ENCODE measurements around the gene RNF150. TPM values are rescaled to one million over a fixed set of nuclear protein-coding genes. Genes with fewer than 3 reads are reported as not detected.

The RNF150 gene
- total RNA-seq, 1 experiment from 2014 or later = 4.4 TPM

DNA sequence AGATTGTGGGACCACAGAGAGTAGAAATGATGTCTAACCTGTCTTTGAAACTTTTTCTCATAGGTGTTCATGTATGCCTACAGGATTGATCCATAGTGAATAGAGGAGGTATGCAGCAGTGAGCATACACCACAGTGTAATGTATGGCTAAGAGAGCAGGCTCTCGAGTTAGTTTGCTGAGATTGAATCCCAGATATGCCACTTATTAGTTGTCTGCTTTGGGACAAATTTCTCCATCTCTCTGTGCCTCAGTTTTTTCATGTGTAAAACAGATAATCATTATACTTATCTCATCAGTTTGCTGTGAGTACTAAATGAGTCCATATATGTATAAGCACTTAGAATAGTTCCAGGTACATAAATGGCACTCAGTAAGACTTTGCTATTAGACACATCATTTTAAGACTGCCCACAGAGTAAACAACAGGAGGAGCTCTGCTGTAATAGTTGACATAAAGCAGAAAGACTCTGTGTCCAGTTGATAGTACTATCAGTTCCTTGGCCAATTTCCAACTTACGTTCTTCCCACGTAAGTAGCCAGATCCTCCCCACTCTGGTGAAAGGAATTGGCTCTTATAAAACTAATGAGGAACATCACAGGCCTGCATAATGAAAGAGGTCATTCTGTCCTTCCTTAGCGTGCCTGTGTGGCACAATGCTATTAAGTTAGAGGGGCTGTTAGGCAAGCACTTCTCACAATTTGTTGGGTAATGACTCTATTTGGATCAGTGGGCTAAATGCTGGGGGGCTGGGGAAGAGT lies 20.7 kb upstream of the RNF150 start:
- no peak overlapping the region for H4K91ac ChIP-seq (ENCODE audit: insufficient read length, low read depth, low read length)
- TF ChIP-seq, protein P1, sequence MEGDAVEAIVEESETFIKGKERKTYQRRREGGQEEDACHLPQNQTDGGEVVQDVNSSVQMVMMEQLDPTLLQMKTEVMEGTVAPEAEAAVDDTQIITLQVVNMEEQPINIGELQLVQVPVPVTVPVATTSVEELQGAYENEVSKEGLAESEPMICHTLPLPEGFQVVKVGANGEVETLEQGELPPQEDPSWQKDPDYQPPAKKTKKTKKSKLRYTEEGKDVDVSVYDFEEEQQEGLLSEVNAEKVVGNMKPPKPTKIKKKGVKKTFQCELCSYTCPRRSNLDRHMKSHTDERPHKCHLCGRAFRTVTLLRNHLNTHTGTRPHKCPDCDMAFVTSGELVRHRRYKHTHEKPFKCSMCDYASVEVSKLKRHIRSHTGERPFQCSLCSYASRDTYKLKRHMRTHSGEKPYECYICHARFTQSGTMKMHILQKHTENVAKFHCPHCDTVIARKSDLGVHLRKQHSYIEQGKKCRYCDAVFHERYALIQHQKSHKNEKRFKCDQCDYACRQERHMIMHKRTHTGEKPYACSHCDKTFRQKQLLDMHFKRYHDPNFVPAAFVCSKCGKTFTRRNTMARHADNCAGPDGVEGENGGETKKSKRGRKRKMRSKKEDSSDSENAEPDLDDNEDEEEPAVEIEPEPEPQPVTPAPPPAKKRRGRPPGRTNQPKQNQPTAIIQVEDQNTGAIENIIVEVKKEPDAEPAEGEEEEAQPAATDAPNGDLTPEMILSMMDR (conservative IDR thresholded peaks at IDR 0.05) = no peak
- H2AFZ ChIP-seq (ENCODE audit: low read length) = no peak overlapping the region

More for the DNA sequence above, 20.7 kb upstream of the RNF150 start:
- Histone ChIP-seq H3K27ac (ENCODE audit: insufficient read length, low read depth, low read length) (no peak overlapping the region), H3K56ac (ENCODE audit: insufficient read length, low read depth, low read length) (no peak overlapping the region), H3K18ac (ENCODE audit: insufficient read length, low read depth, low read length) (no peak overlapping the region), H3K14ac (ENCODE audit: insufficient read depth, low read length) (no peak overlapping the region), H2BK15ac (ENCODE audit: low read depth, low read length) (no peak overlapping the region), H3K23ac (ENCODE audit: insufficient read length, low read depth, low read length) (no peak overlapping the region), H3K9me3 (ENCODE audit: control insufficient read depth, low read depth, low read length) (no peaks in the 10 kb centered on the region), H2AK5ac (ENCODE audit: insufficient read length, low read length) (no peak overlapping the region), H4K20me1 (ENCODE audit: control insufficient read depth, insufficient read depth, insufficient read length) (no peaks in the 10 kb centered on the region), H3T11ph (ENCODE audit: low read length) (no peak overlapping the region), H3K79me2 (ENCODE audit: insufficient read depth, low read length) (no peaks in the 10 kb centered on the region), H3K23me2 (ENCODE audit: insufficient read length, low read depth, low read length, poor library complexity, severe bottlenecking) (no peaks in the 10 kb centered on the region), H3K27me3 (ENCODE audit: insufficient read depth, low read length) (no peaks in the 10 kb centered on the region), H2BK12ac (ENCODE audit: insufficient read length, low read depth, low read length) (no peak overlapping the region), H4K8ac (replicated peaks; ENCODE audit: insufficient read length, low read depth, low read length) (no peak overlapping the region), H3K4ac (ENCODE audit: low read depth, low read length) (no peak overlapping the region), H4K5ac (ENCODE audit: insufficient read length, low read depth, low read length) (no peak overlapping the region), H3K4me1 (ENCODE audit: insufficient read depth, low read length) (no peaks in the 10 kb centered on the region), H2BK20ac (ENCODE audit: low read depth, low read length, poor library complexity, severe bottlenecking) (no peak overlapping the region), H2BK120ac (ENCODE audit: low read depth, low read length, poor library complexity, severe bottlenecking) (no peak overlapping the region), H3K79me1 (ENCODE audit: insufficient read depth, low read depth, low read length, poor library complexity, severe bottlenecking) (no peaks in the 10 kb centered on the region), H3K9ac (ENCODE audit: extremely low read depth, insufficient read length, low read length) (no peak overlapping the region), H3K4me2 (ENCODE audit: insufficient read depth, insufficient read length, low read length) (no peak overlapping the region), H2BK5ac (ENCODE audit: insufficient read length, low read length) (no peak overlapping the region)
- H3K36me3 Mint-ChIP-seq (ENCODE audit: insufficient read depth in 1 of 3, low read depth in 3 of 3) = no peaks in the 10 kb centered on the region
- no peaks in the 10 kb centered on the region for H3K4me1 Mint-ChIP-seq
- H3K27ac Mint-ChIP-seq = no peak overlapping the region
- no peaks in the 10 kb centered on the region for H3K9me3 Mint-ChIP-seq
- WGBS (ENCODE audit: extremely low coverage, insufficient read length, low lambda C conversion rate) = no CpG with 5 or more reads among the region's 4 CpGs
- H3K27me3 Mint-ChIP-seq (ENCODE audit: low read depth) = peaks cover 2% of the 10 kb centered on the region; the same call in 1 of the 2 replicates
- H3K4me3 Mint-ChIP-seq = no peak overlapping the region
- DNase-seq = no peak
